Mesendoderm (in vitro differentiated cells): ENCODE data around the gene SLC25A42.

Experiments
- DNase-seq: peaks from one replicate; pipeline ENCODE4 v3.0.0; 2013
- H2AK5ac ChIP-seq: 2 replicates; pipeline ENCODE4 v1.6.1; 2013; ENCODE audit warnings: low read length, inconsistent platforms
- H2BK120ac ChIP-seq: 2 replicates; pipeline ENCODE4 v1.6.1; 2013; ENCODE audit warnings: low read depth, mild to moderate bottlenecking, low read length, moderate library complexity, mixed read lengths
- H2BK15ac ChIP-seq: replicated peaks from 2 replicates; pipeline ENCODE4 v1.6.1; 2013; ENCODE audit warnings: low read depth, mild to moderate bottlenecking, moderate library complexity
- H2BK5ac ChIP-seq: 2 replicates; pipeline ENCODE4 v1.6.1; 2013; ENCODE audit warnings: low read length, inconsistent platforms
- H3K18ac ChIP-seq: 2 replicates; pipeline ENCODE4 v1.6.1; 2013; ENCODE audit warnings: mild to moderate bottlenecking, low read length, mixed read lengths
- H3K23ac ChIP-seq: one replicate; pipeline ENCODE4 v1.6.1; 2013; ENCODE audit warnings: low read length
- H3K27ac ChIP-seq: 2 replicates; pipeline ENCODE4 v1.5.1; 2013; ENCODE audit warnings: low read depth, mild to moderate bottlenecking, inconsistent platforms, low read length, moderate library complexity
- H3K27me3 ChIP-seq: 2 replicates; pipeline ENCODE4 v1.6.1; 2013; ENCODE audit warnings: low read length, control low read depth, mild to moderate bottlenecking, inconsistent platforms; ENCODE audit not compliant: insufficient read depth, poor library complexity
- H3K36me3 ChIP-seq: 2 replicates; pipeline ENCODE4 v1.6.1; 2013; ENCODE audit warnings: low read length, inconsistent platforms; ENCODE audit not compliant: control insufficient read depth, insufficient read depth
- H3K4ac ChIP-seq: one replicate; pipeline ENCODE4 v1.6.1; 2013; ENCODE audit warnings: low read depth, mild to moderate bottlenecking, low read length, moderate library complexity
- H3K4me1 ChIP-seq: 2 replicates; pipeline ENCODE4 v1.6.1; 2013; ENCODE audit warnings: low read depth, low read length, inconsistent platforms; ENCODE audit not compliant: control insufficient read depth
- H3K4me2 ChIP-seq: 2 replicates; pipeline ENCODE4 v1.6.1; 2013; ENCODE audit warnings: low read length
- H3K4me3 ChIP-seq: 2 replicates; pipeline ENCODE4 v1.5.1; 2013; ENCODE audit warnings: mild to moderate bottlenecking, low read length
- H3K56ac ChIP-seq: one replicate; pipeline ENCODE4 v1.6.1; 2013; ENCODE audit warnings: low read length
- H3K79me1 ChIP-seq: 2 replicates; pipeline ENCODE4 v1.6.1; 2013; ENCODE audit warnings: low read length, inconsistent platforms
- H3K79me2 ChIP-seq: 2 replicates; pipeline ENCODE4 v1.6.1; 2013; ENCODE audit warnings: mild to moderate bottlenecking, low read length; ENCODE audit not compliant: control insufficient read depth, insufficient read depth
- H3K9ac ChIP-seq: 2 replicates; pipeline ENCODE4 v1.6.1; 2013; ENCODE audit warnings: low read length, inconsistent platforms
- H4K5ac ChIP-seq: one replicate; pipeline ENCODE4 v1.6.1; 2013; ENCODE audit warnings: low read length
- H4K8ac ChIP-seq: one replicate; pipeline ENCODE4 v1.6.1; 2013; ENCODE audit warnings: low read depth, mild to moderate bottlenecking, control low read depth, low read length, moderate library complexity
- WGBS: extraction: QIAGEN DNeasy Blood & Tissue Kit; methylation state at CpG from one replicate; pipeline ENCODE4 v1.1.7; 2013; ENCODE audit warnings: low lambda C conversion rate, missing lambda C conversion rate; ENCODE audit not compliant: insufficient coverage; ENCODE audit errors: extremely low coverage; 5-methylcytosine and 5-hydroxymethylcytosine counted together

The SLC25A42 gene

DNA sequence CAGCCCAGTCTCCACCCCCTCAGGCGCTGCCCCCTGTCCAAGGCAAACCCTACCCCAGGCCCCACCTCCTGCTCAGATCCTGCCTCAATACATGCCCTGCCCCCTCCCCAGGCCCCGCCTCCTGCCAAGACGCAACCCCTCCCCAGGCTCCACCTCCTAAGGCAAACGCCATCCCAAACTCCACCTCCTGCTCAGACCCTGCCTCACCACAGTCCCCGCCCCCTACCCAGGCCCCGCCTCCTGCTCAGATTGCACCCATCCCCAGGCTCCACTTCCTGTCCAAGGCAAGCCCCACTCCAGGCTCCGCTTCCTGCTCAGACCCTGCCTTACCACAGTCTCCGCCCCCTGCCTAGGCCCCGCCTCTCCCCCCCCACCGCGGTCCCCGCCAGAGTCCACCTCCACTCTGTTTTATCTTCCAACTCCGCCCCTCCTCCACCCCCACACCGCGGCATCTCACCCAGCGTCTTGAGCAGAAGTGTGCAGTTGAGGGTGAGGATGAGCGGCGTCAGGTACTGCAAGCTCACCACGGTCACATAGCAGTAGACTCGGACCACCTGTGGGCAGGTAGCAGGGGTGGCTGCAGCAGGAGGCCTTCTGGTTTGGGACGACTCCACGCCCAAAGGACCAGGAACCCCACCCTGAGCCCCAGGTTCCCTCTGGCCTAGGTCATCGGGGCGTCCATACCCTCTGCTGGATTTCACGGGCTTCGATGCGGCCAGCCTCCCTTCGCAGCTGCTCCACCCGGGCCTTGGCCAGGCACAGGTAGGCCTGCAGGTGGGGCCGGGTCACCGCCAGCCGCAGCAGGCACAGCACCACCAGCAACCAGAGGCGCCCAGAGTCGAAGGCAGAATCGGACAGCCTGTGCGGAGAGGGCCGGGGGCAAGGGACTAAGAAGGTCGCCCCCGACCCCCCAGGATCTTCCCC, 56.8 kb downstream of the SLC25A42 start:
- Histone ChIP-seq H4K8ac (no peak overlapping the region), H3K9ac (peak overlapping the region; percentile 55), H3K4me2 (peak overlapping the region; percentile 30), H3K56ac (peak overlapping the region; percentile 66), H3K4me1 (peaks cover 2% of the 10 kb centered on the region), H2BK5ac (no peak overlapping the region), H3K27ac (peak overlapping the region; percentile 4), H2AK5ac (no peak overlapping the region), H3K18ac (no peak overlapping the region), H2BK120ac (no peak overlapping the region), H3K23ac (no peak overlapping the region), H4K5ac (no peak overlapping the region), H3K4ac (no peak overlapping the region), H3K36me3 (no peaks in the 10 kb centered on the region), H3K4me3 (no peak overlapping the region), H2BK15ac (no peak overlapping the region), H3K79me2 (no peaks in the 10 kb centered on the region), H3K79me1 (no peaks in the 10 kb centered on the region), H3K27me3 (no peaks in the 10 kb centered on the region)
- DNase-seq, result peak; percentile 99
- no CpG with 5 or more reads among the region's 39 CpGs for WGBS

GRCh38 chr19:19121371-19121770, 57.6 kb downstream of the SLC25A42 start:
- no CpG with 5 or more reads among the region's 10 CpGs for WGBS
- H3K36me3 ChIP-seq, result no peaks in the 10 kb centered on the region
- no peaks in the 10 kb centered on the region for H3K79me1 ChIP-seq
- H4K8ac ChIP-seq, result no peak overlapping the region
- no peak overlapping the region for H3K23ac ChIP-seq
- H3K56ac ChIP-seq, result no peak overlapping the region
- H3K27me3 ChIP-seq, result no peaks in the 10 kb centered on the region
- no peak for DNase-seq
- no peak overlapping the region for H4K5ac ChIP-seq
- no peak overlapping the region for H3K9ac ChIP-seq
- H2AK5ac ChIP-seq, result no peak overlapping the region
- no peak overlapping the region for H2BK15ac ChIP-seq
- no peak overlapping the region for H2BK5ac ChIP-seq
- peaks cover 2% of the 10 kb centered on the region for H3K4me1 ChIP-seq
- H3K4ac ChIP-seq, result no peak overlapping the region
- H3K27ac ChIP-seq, result no peak overlapping the region
- H2BK120ac ChIP-seq, result no peak overlapping the region
- H3K18ac ChIP-seq, result no peak overlapping the region
- no peak overlapping the region for H3K4me2 ChIP-seq
- H3K4me3 ChIP-seq, result no peak overlapping the region
- H3K79me2 ChIP-seq, result no peaks in the 10 kb centered on the region

DNA sequence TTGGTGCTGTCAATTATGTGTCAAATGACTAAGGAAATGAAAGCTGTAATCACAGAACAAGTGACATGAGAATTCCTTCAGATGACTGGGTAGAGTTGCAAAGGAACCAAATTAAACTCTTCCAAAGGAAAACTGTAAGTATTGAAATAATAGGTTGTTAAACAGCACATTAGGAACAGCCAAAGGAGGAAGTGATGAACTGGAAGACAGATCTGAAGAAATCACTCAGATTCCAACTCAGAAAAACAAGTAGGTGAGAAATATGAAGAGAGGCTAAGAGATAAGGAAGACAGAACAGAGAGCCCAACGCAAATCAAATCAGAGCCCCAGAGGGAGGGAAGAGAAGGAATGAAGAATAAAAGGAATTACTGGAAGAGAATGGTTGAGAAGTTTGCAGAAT, 59.1 kb downstream of the SLC25A42 start:
- H3K4me3 ChIP-seq, result no peak overlapping the region
- no peak overlapping the region for H3K27ac ChIP-seq
- H3K79me1 ChIP-seq, result no peaks in the 10 kb centered on the region

DNA sequence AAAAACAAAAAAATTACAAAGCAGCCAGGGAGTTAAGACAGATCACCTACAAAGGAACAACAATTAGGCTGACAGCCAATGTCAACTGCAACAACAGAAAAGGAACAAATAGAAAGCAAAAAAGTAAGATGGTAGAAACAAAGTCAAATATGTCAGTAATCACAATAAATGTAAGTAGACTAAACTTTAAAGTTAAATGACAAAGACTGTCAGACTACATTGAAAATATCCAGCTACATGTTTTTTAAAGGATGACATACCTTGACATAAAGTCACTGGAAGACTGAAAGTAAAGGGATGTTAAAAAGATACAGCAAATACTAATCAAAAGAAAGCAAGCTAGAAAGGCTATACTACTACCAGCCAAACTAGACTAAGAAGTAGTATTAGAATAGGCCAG, 59.6 kb downstream of the SLC25A42 start:
- Histone ChIP-seq H3K36me3 (no peaks in the 10 kb centered on the region), H3K4ac (no peak overlapping the region), H2BK120ac (no peak overlapping the region), H3K27me3 (no peaks in the 10 kb centered on the region), H4K8ac (no peak overlapping the region), H3K18ac (no peak overlapping the region), H4K5ac (no peak overlapping the region), H2BK5ac (no peak overlapping the region), H3K4me2 (no peak overlapping the region), H3K79me1 (no peaks in the 10 kb centered on the region), H2AK5ac (no peak overlapping the region), H3K27ac (no peak overlapping the region), H2BK15ac (no peak overlapping the region), H3K4me3 (no peak overlapping the region), H3K4me1 (peaks cover 2% of the 10 kb centered on the region), H3K79me2 (no peaks in the 10 kb centered on the region), H3K23ac (no peak overlapping the region), H3K9ac (no peak overlapping the region), H3K56ac (no peak overlapping the region)
- no peak for DNase-seq

More for the DNA sequence above, 59.1 kb downstream of the SLC25A42 start:
- Histone ChIP-seq H3K56ac (no peak overlapping the region), H2BK5ac (no peak overlapping the region), H3K18ac (no peak overlapping the region), H2AK5ac (no peak overlapping the region), H3K9ac (no peak overlapping the region), H2BK15ac (no peak overlapping the region), H3K36me3 (no peaks in the 10 kb centered on the region), H3K23ac (no peak overlapping the region), H3K27me3 (no peaks in the 10 kb centered on the region), H3K4me1 (peaks cover 2% of the 10 kb centered on the region), H4K8ac (no peak overlapping the region), H3K79me2 (no peaks in the 10 kb centered on the region), H3K4me2 (no peak overlapping the region), H2BK120ac (no peak overlapping the region), H4K5ac (no peak overlapping the region), H3K4ac (no peak overlapping the region)
- no CpG with 5 or more reads among the region's 1 CpG for WGBS
- no peak for DNase-seq

- no peak overlapping the region for H3K4ac ChIP-seq
- H3K79me2 ChIP-seq, result no peaks in the 10 kb centered on the region
- no peak overlapping the region for H2BK5ac ChIP-seq
- no peak for DNase-seq
- H4K8ac ChIP-seq, result no peak overlapping the region
- no peak overlapping the region for H2AK5ac ChIP-seq
- H3K79me1 ChIP-seq, result no peaks in the 10 kb centered on the region
- no peak overlapping the region for H3K23ac ChIP-seq
- no peak overlapping the region for H3K4me3 ChIP-seq
- no peak overlapping the region for H3K27ac ChIP-seq
- H3K4me1 ChIP-seq, result no peaks in the 10 kb centered on the region
- WGBS, result no CpG with 5 or more reads among the region's 6 CpGs
- no peak overlapping the region for H3K18ac ChIP-seq
- no peak overlapping the region for H2BK15ac ChIP-seq
- no peak overlapping the region for H3K9ac ChIP-seq
- no peaks in the 10 kb centered on the region for H3K36me3 ChIP-seq
- no peak overlapping the region for H2BK120ac ChIP-seq
- no peak overlapping the region for H3K4me2 ChIP-seq
- no peaks in the 10 kb centered on the region for H3K27me3 ChIP-seq
- no peak overlapping the region for H4K5ac ChIP-seq
- no peak overlapping the region for H3K56ac ChIP-seq
These were observed 62.3 kb downstream of the SLC25A42 start for GRCh38 chr19:19126102-19126501.

DNA sequence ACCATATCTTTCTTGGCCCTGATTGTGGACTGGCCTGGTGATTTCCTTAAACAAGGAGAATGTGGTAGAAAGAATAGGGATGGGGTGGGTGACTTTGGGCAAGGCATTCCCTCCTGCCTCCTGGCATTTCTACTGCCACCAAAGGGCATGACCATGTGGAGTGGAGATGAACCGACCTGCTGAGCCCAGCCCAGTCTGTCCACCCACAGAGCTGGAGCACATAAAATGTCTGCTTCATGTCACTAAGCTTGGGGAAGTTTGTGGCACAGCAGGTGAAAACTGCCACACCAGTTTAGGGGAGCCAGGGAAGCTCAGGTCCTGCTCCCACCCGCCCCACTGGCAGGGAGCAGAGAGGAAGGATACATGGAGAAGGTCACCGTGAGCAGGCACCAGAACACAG, 68.2 kb downstream of the SLC25A42 start:
- DNase-seq, result no peak
- H2AK5ac ChIP-seq, result no peak overlapping the region
- no peak overlapping the region for H4K5ac ChIP-seq
- no peak overlapping the region for H4K8ac ChIP-seq
- no peak overlapping the region for H3K56ac ChIP-seq
- H3K4me2 ChIP-seq, result no peak overlapping the region
- peaks cover 1% of the 10 kb centered on the region for H3K79me1 ChIP-seq
- no peaks in the 10 kb centered on the region for H3K36me3 ChIP-seq
- H3K18ac ChIP-seq, result no peak overlapping the region
- no peak overlapping the region for H3K4me3 ChIP-seq
- H3K23ac ChIP-seq, result no peak overlapping the region
- no peaks in the 10 kb centered on the region for H3K27me3 ChIP-seq
- no peak overlapping the region for H2BK120ac ChIP-seq
- no peak overlapping the region for H2BK5ac ChIP-seq
- H2BK15ac ChIP-seq, result no peak overlapping the region
- H3K27ac ChIP-seq, result no peak overlapping the region
- no peaks in the 10 kb centered on the region for H3K79me2 ChIP-seq
- no CpG with 5 or more reads among the region's 3 CpGs for WGBS
- H3K4ac ChIP-seq, result no peak overlapping the region
- H3K4me1 ChIP-seq, result peaks cover 2% of the 10 kb centered on the region
- no peak overlapping the region for H3K9ac ChIP-seq
